ENCODE data around the gene TMEM45B. TPM values are rescaled to one million over a fixed set of nuclear protein-coding genes. Genes with fewer than 3 reads are reported as not detected.
"Not testable (repeated sequence)": the region's sequence is repeated elsewhere in the genome, so short reads cannot be mapped to it uniquely, and the experiment has no call there.

TMEM45B gene
- total RNA-seq, 1 donor from 2014 or later = not detected

- DNase-seq (ENCODE audit: low spot score) = no peak
These were observed 30.1 kb upstream of the TMEM45B start for GRCh38 chr11:129785383-129786111.

GRCh38 chr11:129786112-129786416 is 29.6 kb upstream of the TMEM45B start:
- not testable (repeated sequence) for H3K36me3 Mint-ChIP-seq (ENCODE audit: low read depth, unreplicated experiment); H3K9me3 Mint-ChIP-seq (ENCODE audit: unreplicated experiment); H3K27me3 Mint-ChIP-seq (ENCODE audit: unreplicated experiment); H3K27ac Mint-ChIP-seq (ENCODE audit: unreplicated experiment); H3K4me1 Mint-ChIP-seq (ENCODE audit: unreplicated experiment); DNase-seq (ENCODE audit: low spot score); H3K4me3 Mint-ChIP-seq (ENCODE audit: unreplicated experiment)

More at GRCh38 chr11:129785383-129786111, 30.1 kb upstream of the TMEM45B start:
- Mint-ChIP-seq H3K27me3 (ENCODE audit: unreplicated experiment) (no peaks in the 10 kb centered on the region), H3K27ac (ENCODE audit: unreplicated experiment) (no peak overlapping the region), H3K36me3 (ENCODE audit: low read depth, unreplicated experiment) (no peaks in the 10 kb centered on the region), H3K4me1 (ENCODE audit: unreplicated experiment) (no peaks in the 10 kb centered on the region), H3K9me3 (ENCODE audit: unreplicated experiment) (no peaks in the 10 kb centered on the region), H3K4me3 (ENCODE audit: unreplicated experiment) (no peak overlapping the region)
- TF ChIP-seq CTCF (IDR thresholded peaks at IDR 0.05; ENCODE audit: unreplicated experiment) = no peak

GRCh38 chr11:129787532-129788155 is 28.0 kb upstream of the TMEM45B start:
- Mint-ChIP-seq H3K4me1 (ENCODE audit: unreplicated experiment) (no peaks in the 10 kb centered on the region), H3K9me3 (ENCODE audit: unreplicated experiment) (no peaks in the 10 kb centered on the region), H3K36me3 (ENCODE audit: low read depth, unreplicated experiment) (no peaks in the 10 kb centered on the region), H3K27ac (ENCODE audit: unreplicated experiment) (no peak overlapping the region), H3K4me3 (ENCODE audit: unreplicated experiment) (no peak overlapping the region), H3K27me3 (ENCODE audit: unreplicated experiment) (peaks cover under 1% of the 10 kb centered on the region)
- no peak for TF ChIP-seq CTCF (IDR thresholded peaks at IDR 0.05; ENCODE audit: unreplicated experiment)
- DNase-seq (ENCODE audit: low spot score) = no peak

- no peaks in the 10 kb centered on the region for H3K4me1 Mint-ChIP-seq (ENCODE audit: unreplicated experiment)
- H3K36me3 Mint-ChIP-seq (ENCODE audit: low read depth, unreplicated experiment) = no peaks in the 10 kb centered on the region
- peaks cover 2% of the 10 kb centered on the region for H3K27me3 Mint-ChIP-seq (ENCODE audit: unreplicated experiment)
- TF ChIP-seq CTCF (IDR thresholded peaks at IDR 0.05; ENCODE audit: unreplicated experiment) = no peak
- no peak overlapping the region for H3K27ac Mint-ChIP-seq (ENCODE audit: unreplicated experiment)
- H3K4me3 Mint-ChIP-seq (ENCODE audit: unreplicated experiment) = no peak overlapping the region
- DNase-seq (ENCODE audit: low spot score) = no peak
- H3K9me3 Mint-ChIP-seq (ENCODE audit: unreplicated experiment) = no peaks in the 10 kb centered on the region
These were observed 27.4 kb upstream of the TMEM45B start for GRCh38 chr11:129788278-129788677.

GRCh38 chr11:129790106-129790505 is 25.5 kb upstream of the TMEM45B start:
- H3K4me3 Mint-ChIP-seq (ENCODE audit: unreplicated experiment) = no peak overlapping the region
- H3K4me1 Mint-ChIP-seq (ENCODE audit: unreplicated experiment) = no peaks in the 10 kb centered on the region
- peaks cover 2% of the 10 kb centered on the region for H3K27me3 Mint-ChIP-seq (ENCODE audit: unreplicated experiment)
- no peaks in the 10 kb centered on the region for H3K9me3 Mint-ChIP-seq (ENCODE audit: unreplicated experiment)
- H3K36me3 Mint-ChIP-seq (ENCODE audit: low read depth, unreplicated experiment) = peaks cover 4% of the 10 kb centered on the region
- no peak overlapping the region for H3K27ac Mint-ChIP-seq (ENCODE audit: unreplicated experiment)
- no peak for DNase-seq (ENCODE audit: low spot score)
- no peak for TF ChIP-seq CTCF (IDR thresholded peaks at IDR 0.05; ENCODE audit: unreplicated experiment)
